NCI-H526 (cell line): ENCODE measurements around the gene COL15A1.

Experiments
- DNase-seq, 2 experiments: peaks; one replicate each; lab custom pipeline; 2025; lab: John Stamatoyannopoulos, UW

Gene COL15A1

DNA sequence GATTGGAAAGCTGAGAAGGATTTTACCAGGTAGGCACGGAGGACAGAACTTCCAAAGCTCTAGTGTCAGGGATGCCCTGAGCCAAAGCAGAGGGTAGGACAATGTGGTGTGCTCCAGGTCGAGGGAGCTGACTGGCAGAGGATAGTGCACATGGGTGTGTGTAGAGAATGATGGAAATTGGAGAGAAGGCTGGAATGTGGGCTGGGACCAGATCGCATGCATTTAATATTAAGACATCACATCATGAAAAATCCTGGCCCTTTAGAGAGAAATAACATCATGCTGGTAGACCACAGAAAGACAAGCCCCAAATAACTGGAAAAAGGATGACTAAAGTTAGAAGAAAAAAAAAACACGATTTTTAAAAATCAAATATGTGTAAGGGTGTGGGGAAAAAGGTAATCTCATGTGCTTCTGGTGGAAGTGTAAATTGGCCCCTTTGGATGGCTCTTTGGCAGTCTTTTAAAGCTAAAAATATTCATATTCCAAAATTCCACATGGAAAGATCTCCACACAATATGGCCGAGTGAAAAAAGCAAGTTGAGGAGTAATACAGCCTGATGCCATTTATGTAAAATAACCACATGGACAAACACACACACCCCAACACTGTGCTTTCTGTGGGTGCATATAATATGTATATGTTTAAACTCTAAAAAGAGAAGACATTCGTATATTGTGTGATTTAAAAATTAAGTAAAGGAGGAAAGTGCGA lies 94.2 kb downstream of the COL15A1 start:
- DNase-seq, result no peak

DNA sequence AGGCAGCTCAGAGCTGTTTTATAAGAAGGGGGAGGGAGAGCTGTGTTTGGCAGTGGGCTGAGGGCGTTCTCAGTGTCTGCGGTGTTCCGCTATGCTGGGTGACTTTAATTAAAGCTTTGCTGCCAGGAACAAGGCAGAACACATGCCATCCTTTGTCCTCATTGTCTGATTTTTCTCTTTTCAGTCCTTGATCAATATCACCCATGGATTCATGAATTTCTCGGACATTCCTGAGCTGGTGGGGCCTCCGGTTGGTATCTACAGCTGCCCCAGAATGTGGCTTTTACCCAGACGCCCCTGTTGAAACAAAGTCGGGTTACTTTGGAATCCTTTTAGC lies 94.7 kb downstream of the COL15A1 start:
- DNase-seq, result no peak

DNA sequence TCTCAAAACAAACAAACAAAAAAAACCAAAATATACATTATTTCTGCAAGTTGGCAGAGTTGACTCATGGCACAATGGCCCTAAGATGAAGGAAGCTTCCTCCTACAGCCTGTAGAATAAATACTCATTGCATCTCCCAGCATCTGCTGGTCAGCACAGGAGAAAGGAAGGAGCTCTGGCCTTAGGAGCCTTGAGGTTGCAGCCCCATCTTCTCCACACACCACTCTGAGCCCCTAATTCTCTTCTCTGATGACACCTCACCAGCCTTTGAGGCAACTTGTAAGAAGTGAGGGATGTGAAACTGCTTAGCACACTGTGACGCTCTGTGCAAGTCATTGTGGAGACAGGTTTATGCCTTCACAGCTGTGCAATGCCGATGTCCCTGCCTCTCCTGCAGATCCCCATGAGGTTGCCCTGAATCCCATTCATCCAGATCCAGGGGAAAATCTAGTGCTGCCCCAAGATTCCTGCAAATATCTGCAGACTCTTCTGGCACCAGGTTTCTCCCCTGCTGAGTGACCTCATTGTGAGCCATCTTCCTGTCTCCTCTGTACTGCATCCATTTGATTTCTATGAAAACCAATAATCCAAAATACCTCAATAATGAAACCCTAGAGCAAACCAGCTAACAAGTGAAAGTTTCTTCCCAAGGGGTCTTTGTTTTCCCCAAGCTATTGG lies 95.9 kb downstream of the COL15A1 start:
- no peak for DNase-seq

DNA sequence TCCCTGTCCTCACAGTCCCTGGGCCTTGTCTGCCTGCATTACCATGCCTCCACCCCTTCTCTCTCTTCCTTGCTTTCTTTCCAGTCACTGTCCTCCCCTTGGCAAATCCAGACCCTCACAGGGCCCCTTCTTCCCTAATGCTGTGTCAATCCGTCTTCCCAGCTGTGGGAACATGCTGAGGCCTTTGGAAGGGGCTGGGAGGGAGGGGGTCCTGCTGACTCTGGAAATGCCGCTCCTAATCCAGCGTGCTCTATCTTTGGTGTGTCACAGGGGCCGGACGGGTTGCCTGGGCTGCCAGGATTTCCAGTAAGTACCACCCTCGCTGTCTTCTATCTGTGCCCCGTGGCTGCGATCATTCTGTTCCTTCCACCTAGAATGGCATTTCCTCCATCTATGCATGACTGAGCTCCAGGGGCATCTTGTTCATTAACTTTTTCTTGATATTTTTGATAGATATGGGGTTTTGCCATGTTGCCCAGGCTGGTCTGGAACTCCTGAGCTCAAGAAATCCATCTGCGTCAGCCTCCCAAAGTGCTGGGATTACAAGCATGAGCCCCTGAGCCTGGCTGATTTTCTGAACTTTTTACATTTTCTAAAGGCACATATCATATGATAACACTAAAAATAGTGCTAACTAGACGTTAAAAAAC lies 96.7 kb downstream of the COL15A1 start:
- no peak for DNase-seq

DNA sequence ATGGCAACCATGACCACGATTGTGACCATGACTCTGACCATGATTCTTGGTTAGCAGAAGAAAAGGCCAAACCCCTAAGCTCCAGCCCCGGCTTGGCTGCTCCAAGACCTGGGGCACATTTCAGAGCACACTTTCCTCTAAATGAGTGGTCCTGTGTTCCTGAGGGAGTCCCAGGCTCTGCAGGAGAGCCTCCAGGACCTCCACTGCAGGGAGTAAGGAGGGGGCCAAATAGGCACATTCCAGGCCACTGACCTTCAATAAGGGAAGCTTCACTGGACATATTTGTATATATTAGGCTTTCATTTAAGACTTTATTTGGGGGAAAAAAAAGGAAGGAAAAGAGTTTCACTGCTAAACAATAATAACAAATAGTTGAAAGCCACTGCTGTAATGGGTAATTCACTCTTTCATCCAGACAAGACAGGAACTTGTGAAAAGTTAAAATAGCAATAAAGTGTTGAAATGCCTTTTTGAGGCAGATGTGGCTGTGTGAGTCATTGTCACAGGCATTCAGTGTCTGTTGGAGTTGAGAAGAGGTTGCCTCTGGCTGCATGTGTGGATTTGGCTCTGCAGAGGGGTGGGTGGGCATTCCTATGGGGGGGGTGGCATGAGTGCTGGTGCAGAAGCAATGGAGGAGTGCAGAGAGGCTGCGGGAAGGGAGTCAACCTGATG lies 97.3 kb downstream of the COL15A1 start:
- no peak for DNase-seq

DNA sequence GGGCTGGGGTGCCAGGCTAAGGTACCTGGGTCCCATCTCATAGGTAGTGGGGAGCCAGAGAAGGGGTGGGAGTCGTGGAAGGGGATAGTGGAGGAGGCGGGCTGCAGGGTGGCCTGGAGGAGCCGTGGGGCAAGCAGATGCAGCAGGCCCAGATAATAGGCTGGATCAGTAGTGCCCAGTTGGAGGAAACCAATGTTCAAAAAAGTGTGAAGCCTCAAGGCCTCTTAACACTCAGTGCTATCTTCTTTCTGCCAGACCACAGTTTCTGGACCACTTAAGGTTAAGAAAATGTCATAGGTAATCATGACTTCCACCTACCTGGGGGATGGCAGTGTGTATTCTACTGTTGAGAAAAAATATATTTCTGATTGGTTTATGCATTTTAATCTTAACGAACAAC lies 97.9 kb downstream of the COL15A1 start:
- no peak for DNase-seq

DNA sequence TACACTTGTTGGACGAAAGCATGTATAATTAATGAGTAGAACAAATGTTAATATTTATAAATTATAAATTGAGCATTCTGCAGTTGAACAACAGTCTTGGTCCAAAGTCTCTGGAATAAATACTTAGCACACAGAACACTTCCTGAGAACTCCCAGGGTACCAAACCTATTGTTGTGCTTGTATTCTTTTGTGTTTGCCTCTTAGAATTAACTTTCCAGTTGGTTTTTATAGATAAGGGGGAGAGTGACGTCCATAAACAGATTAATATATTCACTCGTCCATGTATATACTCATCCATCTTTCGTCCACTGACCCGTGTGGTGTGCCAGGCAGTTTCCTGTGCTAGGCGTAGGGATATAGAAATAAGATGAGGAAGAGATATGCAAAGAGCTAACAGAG lies 98.9 kb downstream of the COL15A1 start:
- DNase-seq, result no peak

DNA sequence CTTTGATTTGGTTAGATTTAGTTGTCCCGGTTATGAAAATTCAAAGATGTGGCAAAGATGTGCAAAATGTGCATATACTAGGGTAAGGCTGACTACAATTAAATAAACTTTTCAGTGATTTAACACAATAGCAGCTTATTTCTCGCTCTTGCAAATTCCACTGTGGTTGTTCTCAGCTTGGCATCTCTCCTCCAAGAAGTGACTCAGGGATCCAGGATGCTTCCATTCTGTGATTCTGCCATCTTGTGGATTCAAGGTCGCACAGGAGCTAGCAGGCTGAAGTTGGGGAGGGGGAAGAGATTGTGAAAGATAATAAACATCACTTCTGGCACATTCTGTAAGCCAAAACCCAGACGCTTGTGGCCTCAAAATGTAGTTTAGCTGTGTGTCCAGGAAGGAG lies 101.1 kb downstream of the COL15A1 start:
- DNase-seq, result no peak

DNA sequence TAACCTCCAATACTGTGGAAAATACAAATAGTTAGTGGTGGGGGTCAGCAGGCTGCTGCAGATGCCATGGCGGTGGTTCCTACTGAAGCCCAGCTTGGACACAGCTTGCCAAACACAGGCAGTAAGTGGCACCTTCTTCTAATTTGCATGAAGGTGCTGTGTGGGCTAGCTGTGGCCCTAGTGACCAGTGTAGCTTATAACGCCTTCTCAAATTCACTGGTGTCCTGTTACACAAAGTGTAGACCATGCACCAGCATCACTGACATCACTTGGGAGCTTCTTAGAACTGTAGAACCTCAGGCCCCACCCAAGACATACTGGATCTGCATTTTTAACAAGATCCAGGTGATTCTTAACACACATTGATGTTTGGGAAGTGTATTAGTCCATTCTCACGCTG lies 102.4 kb downstream of the COL15A1 start:
- peak in 1 of 2 experiments; percentile 4 for DNase-seq

DNA sequence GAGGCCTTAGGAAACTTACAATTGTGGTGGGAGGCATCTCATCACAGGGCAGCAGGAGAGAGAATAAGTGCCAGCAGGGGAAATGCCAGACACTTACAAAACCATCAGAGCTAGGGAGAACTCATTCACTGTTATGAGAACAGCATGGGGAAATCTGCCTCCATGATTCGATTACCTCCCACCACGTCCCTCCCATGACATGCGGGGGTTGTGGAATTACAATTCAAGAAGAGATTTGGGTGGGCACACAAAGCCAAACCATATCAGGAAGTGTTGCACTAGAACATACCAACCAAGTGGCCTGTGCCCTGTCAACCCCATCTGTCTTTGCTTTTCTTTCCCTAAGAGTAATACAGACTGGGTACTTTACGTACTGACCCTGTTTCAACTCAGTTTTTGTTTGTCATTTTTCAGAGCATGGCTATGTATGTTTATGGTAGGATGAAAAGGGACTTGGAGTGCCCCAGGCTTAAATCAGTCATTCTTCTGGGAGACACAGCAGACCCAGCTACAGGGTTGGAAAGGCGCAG lies 102.9 kb downstream of the COL15A1 start:
- DNase-seq, result no peak

DNA sequence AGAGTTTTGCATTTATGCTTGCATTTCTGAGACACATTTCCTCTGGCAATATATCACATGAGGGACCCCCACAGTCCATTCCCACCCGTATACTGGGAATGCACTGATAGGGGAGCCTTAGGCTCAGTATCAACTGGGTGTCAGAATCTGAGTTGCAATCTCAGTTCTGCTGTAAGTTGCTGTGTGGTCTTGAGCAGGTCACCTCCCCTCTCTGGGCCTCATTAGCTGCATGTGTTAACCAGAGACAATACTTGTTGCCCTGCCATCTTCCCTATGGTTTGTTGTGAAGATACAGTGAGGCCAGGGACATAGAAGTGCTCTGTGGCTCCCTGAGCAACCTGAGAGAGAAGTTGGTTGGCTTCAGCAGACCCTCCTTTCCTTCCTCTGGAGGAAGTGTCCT lies 105.5 kb downstream of the COL15A1 start:
- DNase-seq, result no peak

DNA sequence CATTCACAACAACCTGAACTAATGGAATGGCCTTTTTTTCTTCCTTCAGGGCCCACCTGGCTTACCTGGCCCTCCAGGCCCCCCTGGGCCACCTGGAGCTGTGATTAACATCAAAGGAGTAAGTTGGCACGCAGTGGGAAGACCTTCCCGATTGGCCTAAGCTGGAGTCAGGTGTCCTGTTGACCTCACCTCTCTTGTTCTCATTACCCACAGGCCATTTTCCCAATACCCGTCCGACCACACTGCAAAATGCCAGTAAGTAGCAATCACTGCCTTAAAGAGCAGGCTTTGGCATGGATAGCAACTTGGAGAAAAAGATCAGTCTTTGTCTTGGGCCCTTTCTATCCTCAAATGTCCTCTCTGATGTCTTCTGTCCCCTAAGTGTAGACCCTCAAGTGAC lies 105.9 kb downstream of the COL15A1 start:
- DNase-seq, result no peak

DNA sequence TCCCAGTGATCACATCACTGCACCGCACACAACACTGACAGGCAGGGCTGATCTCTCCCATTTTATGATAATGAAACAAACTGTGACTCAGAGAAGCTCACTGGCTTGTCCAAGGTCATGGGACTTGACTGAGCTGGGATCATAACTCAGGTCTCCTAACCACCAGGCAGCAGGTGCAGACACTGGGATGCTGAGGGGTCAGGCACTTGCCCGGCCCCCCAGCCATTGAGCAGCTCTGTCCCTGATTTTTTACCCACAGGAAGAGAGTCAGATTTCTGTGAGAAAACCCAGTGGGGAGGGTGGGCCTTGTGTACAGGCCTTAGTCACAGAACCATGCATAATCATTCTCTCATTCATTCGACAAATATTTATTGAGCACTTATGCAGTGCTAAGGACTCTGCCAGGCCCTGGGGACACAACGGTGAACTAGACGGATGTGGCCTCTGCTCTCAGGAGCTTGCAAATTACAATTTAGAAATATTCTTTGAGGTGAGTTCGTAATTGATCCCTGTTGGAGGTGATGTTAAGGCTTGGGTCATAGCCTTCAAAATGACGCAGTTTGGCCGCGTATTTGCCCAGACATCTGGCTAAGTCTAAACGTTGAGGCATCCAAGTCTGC lies 106.7 kb downstream of the COL15A1 start:
- DNase-seq, result no peak

DNA sequence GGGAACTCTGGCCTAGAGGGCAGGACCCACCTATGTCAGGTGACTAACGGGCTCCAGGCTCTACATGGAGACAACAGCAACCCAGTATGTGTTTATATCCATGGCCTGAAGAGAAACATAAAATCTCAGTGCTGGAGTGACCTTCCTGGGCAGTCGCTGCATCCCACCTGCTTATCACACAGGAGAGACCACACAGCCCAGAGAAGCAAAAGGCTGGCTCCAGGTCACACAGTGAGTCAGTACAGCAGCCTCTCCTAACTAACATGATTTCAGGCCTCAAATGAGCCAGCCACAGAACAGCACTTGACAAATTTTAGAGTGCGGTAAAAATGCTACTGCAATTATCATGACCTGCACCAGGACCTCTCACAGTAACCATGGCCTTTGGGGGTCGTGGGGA lies 107.2 kb downstream of the COL15A1 start:
- DNase-seq, result no peak

DNA sequence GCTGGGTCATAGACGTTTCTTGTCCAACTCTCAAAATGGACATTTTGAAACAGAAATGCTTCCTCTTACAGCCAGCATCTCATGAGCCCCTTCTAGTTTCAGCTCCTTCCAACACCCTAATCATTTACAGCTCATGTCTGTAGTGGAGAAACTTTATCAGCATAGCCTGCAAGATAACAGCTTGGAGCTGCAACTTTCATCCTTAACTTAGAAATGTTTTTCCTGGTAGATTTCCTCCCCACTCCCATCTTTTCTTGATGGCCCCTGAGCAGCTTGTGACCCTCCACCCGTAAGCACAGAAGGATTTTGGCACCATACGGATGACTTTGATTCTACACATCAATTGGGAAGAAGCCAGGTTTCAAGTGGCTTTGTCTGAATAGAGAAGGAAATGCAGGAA lies 107.7 kb downstream of the COL15A1 start:
- DNase-seq, result no peak

DNA sequence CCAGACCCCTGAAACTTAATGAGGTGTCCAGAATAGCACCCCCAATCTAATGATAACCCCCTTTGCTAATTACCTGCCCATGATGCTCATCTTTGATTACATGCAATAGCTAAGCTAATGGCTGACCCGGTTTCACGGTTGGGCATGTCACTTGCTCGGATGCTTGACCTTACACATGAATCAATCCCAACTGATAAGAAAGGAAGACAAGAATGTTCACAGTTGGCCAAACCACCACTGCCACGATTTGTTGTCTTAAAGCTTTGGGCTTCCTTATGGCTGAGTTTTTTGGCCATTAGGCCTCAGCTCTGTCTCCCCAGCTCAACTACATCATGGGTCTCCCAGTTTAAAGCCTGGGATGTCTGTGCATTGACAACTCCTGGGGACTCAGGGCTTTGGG lies 108.1 kb downstream of the COL15A1 start:
- DNase-seq, result no peak

DNA sequence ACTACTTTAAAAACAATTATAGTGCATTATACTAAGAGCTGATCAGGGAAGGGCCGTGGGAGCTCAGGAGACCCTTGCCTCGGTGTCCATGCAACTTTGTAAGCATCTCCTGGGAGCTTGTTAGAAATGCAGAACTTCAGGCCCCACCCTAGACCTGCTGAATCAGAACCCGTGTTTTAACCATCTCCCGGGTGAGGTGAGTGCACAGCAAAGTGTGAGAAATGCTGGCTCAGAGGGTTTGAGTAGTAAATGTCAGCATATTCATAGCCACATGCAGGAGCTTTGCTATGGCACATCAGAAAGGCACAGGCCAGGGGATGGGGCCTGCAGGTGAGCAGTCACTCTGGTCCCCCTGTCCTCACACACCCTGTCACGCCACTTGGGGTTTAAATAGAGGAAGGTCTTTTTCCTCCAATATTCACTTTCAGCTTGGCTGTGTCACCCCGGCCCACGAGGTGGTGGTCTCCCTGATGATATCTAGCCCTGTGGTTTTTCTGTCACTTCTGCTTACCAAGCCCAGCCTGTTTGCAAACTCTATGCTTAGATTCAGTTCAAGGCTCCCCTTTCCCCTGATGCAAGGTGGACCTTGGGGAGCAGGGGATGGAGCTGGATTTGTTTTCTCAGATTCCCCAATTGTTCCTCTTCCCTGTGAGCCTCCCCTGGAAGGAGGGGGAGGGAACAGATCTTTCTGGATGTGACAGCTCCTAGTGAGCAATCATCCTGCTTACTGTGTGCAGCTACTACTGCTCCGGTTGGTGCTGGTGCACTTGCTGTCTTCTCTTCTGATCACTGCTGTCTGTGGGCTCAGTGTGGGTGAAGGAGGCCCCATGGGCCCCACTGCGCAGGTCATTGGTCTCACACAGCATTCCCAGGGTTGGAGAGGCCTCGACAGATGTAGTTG lies 109.4 kb downstream of the COL15A1 start:
- DNase-seq, result no peak

DNA sequence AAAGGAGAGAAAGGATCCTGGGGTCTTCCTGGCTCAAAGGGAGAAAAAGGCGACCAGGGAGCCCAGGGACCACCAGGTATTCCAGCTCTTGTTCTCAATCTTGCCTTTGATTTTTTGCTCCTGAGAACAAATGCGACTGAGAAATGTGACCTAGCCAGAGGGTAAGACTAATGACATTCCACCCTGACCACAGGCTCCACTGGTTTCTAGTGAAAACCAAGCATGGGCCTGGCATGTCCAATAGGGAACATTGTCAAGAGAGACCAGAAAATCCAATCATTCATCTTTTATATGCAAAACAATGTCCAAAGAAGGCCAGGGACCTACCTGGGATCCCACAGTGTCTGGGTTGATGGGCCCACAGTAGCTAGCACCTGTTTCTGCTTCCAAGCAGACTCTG lies 110.9 kb downstream of the COL15A1 start:
- DNase-seq, result peak in 1 of 2 experiments; percentile 6

DNA sequence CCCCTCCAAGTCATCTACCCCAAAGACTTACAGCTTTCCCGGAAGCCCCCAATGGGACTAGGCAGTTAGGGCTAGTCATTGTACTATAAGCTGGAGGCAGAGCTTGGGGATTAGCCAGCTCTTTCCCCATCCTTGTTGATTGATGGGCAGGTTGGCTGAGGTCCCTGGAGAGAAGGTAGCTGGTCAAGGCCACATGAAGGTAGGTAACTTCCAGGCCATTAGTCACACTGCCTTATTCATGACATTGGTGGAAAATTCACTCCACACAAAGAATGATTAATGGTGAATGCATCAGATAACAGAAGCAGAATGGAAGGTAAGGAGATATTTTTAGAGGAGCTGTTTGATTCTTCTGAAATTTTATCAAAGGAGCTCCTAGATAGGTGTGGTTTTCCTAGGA lies 111.7 kb downstream of the COL15A1 start:
- no peak for DNase-seq

DNA sequence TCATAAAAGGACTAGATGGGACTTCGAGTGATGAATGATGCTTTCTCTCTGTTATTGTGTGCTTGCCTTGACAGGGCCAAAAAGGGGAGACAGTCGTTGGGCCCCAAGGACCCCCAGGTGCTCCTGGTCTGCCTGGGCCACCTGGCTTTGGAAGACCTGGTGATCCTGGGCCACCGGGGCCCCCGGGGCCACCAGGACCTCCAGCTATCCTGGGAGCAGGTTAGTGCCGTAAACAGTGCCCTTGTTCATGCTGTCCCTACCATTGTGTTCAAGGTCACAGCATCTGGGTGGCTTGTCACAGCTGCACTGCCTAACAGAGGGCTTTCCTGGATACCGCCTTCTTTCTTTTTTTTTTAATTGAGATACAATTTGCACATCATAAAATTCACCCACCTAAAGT lies 112.5 kb downstream of the COL15A1 start:
- no peak for DNase-seq
